A673 (cell line): ENCODE data around the gene CREB3L4. TPM values are rescaled to one million over a fixed set of nuclear protein-coding genes. Genes with fewer than 3 reads are reported as not detected.
"Not testable (repeated sequence)": the region's sequence is repeated elsewhere in the genome, so short reads cannot be mapped to it uniquely, and the experiment has no call there.

Source experiments
- BruUV-seq: library from RNA; stranded (reverse); fragments of 400-500 nt; replicated peaks from 2 replicates; lab custom pipeline; 2021; lab: Mats Ljungman, UMichigan
- CTCF ChIA-PET: fragments of 300-600 bp; sonication (Branson Sonifier 250); formaldehyde crosslinking; loops from one replicate; lab custom pipeline; 2022; ENCODE audit warnings: antibody characterized with exemption; lab: Charles Lee
- POLR2A ChIA-PET: fragments of 300-600 bp; sonication (Branson Sonifier 250); formaldehyde crosslinking; loops from one replicate; lab custom pipeline; 2022; ENCODE audit warnings: antibody characterized with exemption; ENCODE audit not compliant: low non-redundant PET; lab: Charles Lee
- DNase-seq: peaks from one replicate; pipeline ENCODE4 v3.0.0-alpha.2; 2015; ENCODE audit warnings: low spot score
- H3K27ac ChIP-seq: fragments of 200-600 bp; sonication (generic); 2 replicates; pipeline ENCODE4 v1.5.1; 2016; ENCODE audit warnings: mixed run types, low read depth, mild to moderate bottlenecking, mixed read lengths, antibody characterized with exemption, low read length; ENCODE audit not compliant: poor library complexity, severe bottlenecking
- H3K27me3 ChIP-seq: fragments of 200-600 bp; sonication (generic); replicated peaks from 2 replicates; pipeline ENCODE4 v1.6.1; 2017; ENCODE audit warnings: mixed run types, low read depth, mild to moderate bottlenecking, mixed read lengths, antibody characterized with exemption, low read length; ENCODE audit not compliant: insufficient read depth, poor library complexity
- H3K36me3 ChIP-seq: fragments of 200-600 bp; sonication (generic); 2 replicates; pipeline ENCODE4 v1.6.1; 2016; ENCODE audit warnings: mixed run types, mild to moderate bottlenecking, mixed read lengths, antibody characterized with exemption, low read length; ENCODE audit not compliant: insufficient read depth, poor library complexity, severe bottlenecking
- H3K4me1 ChIP-seq: fragments of 200-600 bp; sonication (generic); 2 replicates; pipeline ENCODE4 v1.6.1; 2017; ENCODE audit warnings: mixed run types, mild to moderate bottlenecking, mixed read lengths, antibody characterized with exemption, low read length; ENCODE audit not compliant: insufficient read depth, poor library complexity, severe bottlenecking
- H3K4me3 ChIP-seq: fragments of 200-600 bp; sonication (generic); 2 replicates; pipeline ENCODE4 v1.5.1; 2016; ENCODE audit warnings: low read depth, mixed run types, mild to moderate bottlenecking, mixed read lengths, low read length; ENCODE audit not compliant: poor library complexity, severe bottlenecking
- H3K9me3 ChIP-seq: fragments of 200-600 bp; sonication (generic); 2 replicates; pipeline ENCODE4 v1.6.1; 2016; ENCODE audit warnings: mixed run types, low read depth, mild to moderate bottlenecking, mixed read lengths, antibody characterized with exemption, low read length; ENCODE audit not compliant: poor library complexity, severe bottlenecking
- EZH2 ChIP-seq: fragments of 200-600 bp; sonication (generic); IDR thresholded peaks from 2 replicates; pipeline ENCODE4 v1.6.1; 2017; ENCODE audit warnings: borderline replicate concordance, low read depth, mild to moderate bottlenecking, mixed read lengths, antibody characterized with exemption, low read length; ENCODE audit not compliant: poor library complexity, severe bottlenecking
- intact Hi-C: fragments of 100-400 bp; cut with micrococcal nuclease; formaldehyde crosslinking; loops from one replicate; pipeline ENCODE4 v1.10.0; 2022; ENCODE audit not compliant: unreplicated experiment
- total RNA-seq: library from RNA; stranded (reverse); gene quantifications from 2 replicates; pipeline ENCODE4 v1.2.3, GENCODE V29; 2021
- TF ChIP-seq, protein P1 (sequence below): fragments of 300-800, 200-600 bp; sonication (generic); conservative IDR thresholded peaks from 2 replicates; pipeline ENCODE4 v1.5.1; 2017; ENCODE audit warnings: low read depth, mild to moderate bottlenecking, antibody characterized with exemption, low read length, moderate library complexity, mixed read lengths

The CREB3L4 gene
- total RNA-seq, 1 experiment from 2014 or later, result 8.7 TPM

DNA sequence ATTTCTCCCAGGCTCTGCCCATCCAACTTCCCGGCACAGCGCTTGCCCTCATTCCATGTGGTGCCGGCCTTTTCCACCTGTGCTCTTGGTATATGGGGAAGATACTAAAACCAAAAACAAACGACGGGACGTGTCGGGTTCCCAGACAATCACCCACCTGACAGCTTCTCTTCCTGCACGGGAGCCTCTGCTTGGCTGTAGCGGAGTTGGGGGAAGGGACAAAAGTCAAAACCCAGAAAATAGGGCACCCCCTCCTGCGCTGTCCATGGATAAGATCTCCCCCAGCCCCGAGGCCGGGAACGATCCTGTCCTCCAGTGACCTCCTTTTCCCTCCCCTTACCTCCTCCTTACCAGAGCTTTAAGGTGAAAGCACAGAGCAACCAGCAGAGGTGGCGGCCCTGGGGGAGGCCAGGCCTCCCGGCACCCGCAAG lies 9.1 kb downstream of the CREB3L4 start:
- ChIA-PET CTCF (interaction anchor here (0.5 to 0.9 kb wide), 2 partner anchors 180 to 233 kb away, joined by 3 to 4 read pairs; no protein-coding TSS in a partner anchor), POLR2A (interaction anchor here (0.6 to 1.5 kb wide), 3 partner anchors 8 to 13 kb away, joined by 4 to 8 read pairs (median 4); partner anchors contain the start of gene RAB13)
- H3K27ac ChIP-seq, result peak overlapping the region; percentile 91
- H3K4me1 ChIP-seq, result peaks cover 8% of the 10 kb centered on the region
- H3K4me3 ChIP-seq, result peak overlapping the region; percentile 97
- H3K9me3 ChIP-seq, result no peaks in the 10 kb centered on the region
- H3K27me3 ChIP-seq, result no peaks in the 10 kb centered on the region
- no peak for TF ChIP-seq EZH2
- TF ChIP-seq, protein P1, sequence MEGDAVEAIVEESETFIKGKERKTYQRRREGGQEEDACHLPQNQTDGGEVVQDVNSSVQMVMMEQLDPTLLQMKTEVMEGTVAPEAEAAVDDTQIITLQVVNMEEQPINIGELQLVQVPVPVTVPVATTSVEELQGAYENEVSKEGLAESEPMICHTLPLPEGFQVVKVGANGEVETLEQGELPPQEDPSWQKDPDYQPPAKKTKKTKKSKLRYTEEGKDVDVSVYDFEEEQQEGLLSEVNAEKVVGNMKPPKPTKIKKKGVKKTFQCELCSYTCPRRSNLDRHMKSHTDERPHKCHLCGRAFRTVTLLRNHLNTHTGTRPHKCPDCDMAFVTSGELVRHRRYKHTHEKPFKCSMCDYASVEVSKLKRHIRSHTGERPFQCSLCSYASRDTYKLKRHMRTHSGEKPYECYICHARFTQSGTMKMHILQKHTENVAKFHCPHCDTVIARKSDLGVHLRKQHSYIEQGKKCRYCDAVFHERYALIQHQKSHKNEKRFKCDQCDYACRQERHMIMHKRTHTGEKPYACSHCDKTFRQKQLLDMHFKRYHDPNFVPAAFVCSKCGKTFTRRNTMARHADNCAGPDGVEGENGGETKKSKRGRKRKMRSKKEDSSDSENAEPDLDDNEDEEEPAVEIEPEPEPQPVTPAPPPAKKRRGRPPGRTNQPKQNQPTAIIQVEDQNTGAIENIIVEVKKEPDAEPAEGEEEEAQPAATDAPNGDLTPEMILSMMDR, result no peak
- no peak for DNase-seq
- H3K36me3 ChIP-seq, result peaks cover 36% of the 10 kb centered on the region
- BruUV-seq, result no TSS peak
- intact Hi-C loops, result no loop called here

- H3K36me3 ChIP-seq, result peaks cover 40% of the 10 kb centered on the region
- TSS peak; percentile 90 for BruUV-seq
- no peaks in the 10 kb centered on the region for H3K9me3 ChIP-seq
- H3K27ac ChIP-seq, result peak within 1 kb of the TSS; percentile 91
- intact Hi-C loops, result no loop called here
- no peak for TF ChIP-seq EZH2
- TF ChIP-seq, protein P1, result no peak
- peaks cover 8% of the 10 kb centered on the region for H3K4me1 ChIP-seq
- POLR2A ChIA-PET, result interaction anchor here (0.6 to 1.5 kb wide), 2 partner anchors 9 to 13 kb away, joined by 4 to 8 read pairs; partner anchors contain the start of gene RAB13
- CTCF ChIA-PET, result interaction anchor here (0.5 to 0.9 kb wide), 4 partner anchors 10 to 409 kb away, joined by 3 to 4 read pairs (median 3); partner anchors contain the start of gene CREB3L4
- no peaks in the 10 kb centered on the region for H3K27me3 ChIP-seq
- H3K4me3 ChIP-seq, result peak within 1 kb of the TSS; percentile 97
- DNase-seq, result peak; percentile 91
These were observed 9.8 kb downstream of the CREB3L4 start, which contains the start of gene JTB for GRCh38 chr1:153977250-153978240. Gene JTB (minus strand): TSS chr1:153977674. CDS start chr1:153977252, 422 bp downstream.

GRCh38 chr1:153978274-153978909 lies 10.7 kb downstream of the CREB3L4 start:
- Histone ChIP-seq H3K4me1 (peaks cover 8% of the 10 kb centered on the region), H3K36me3 (peaks cover 48% of the 10 kb centered on the region), H3K4me3 (peak overlapping the region; percentile 97), H3K27ac (peak overlapping the region; percentile 91), H3K27me3 (no peaks in the 10 kb centered on the region), H3K9me3 (no peaks in the 10 kb centered on the region)
- no peak for DNase-seq
- TF ChIP-seq, protein P1, result no peak
- no peak for TF ChIP-seq EZH2
- intact Hi-C loops, result no loop called here
- CTCF ChIA-PET, result interaction anchor here (0.6 to 0.9 kb wide), 2 partner anchors 11 to 410 kb away, joined by 3 read pairs; partner anchors contain the start of gene CREB3L4
- POLR2A ChIA-PET, result interaction anchor here (1.5 kb wide), 1 partner anchor 12 kb away, joined by 8 read pairs; no protein-coding TSS in a partner anchor
- no TSS peak for BruUV-seq

- H3K4me3 ChIP-seq, H3K4me1 ChIP-seq, DNase-seq, H3K27me3 ChIP-seq, H3K27ac ChIP-seq, POLR2A ChIA-PET, BruUV-seq, H3K9me3 ChIP-seq, intact Hi-C loops: not testable (repeated sequence)
- peaks cover 44% of the 10 kb centered on the region for H3K36me3 ChIP-seq
- CTCF ChIA-PET, result interaction anchor here (0.9 kb wide), 1 partner anchor 11 kb away, joined by 3 read pairs; the partner anchor contains the start of gene CREB3L4
These were observed 11.4 kb downstream of the CREB3L4 start for GRCh38 chr1:153979091-153979490.
